SK-N-SH treated with all-trans-retinoic acid at 6 μM for 48 hours (cell line): ENCODE measurements around the gene FUBP3.
A peak's percentile ranks its signal among the peaks of the same experiment; 100 is the strongest.

ENCODE experiments used
- ATAC-seq: fragments of 200-7000 bp; cut with Tn5 transposase; 3 replicates; pipeline ENCODE4 v1.9.1; 2020; ENCODE audit warnings: mild to moderate bottlenecking, moderate library complexity
- ARNTL ChIP-seq: fragments of 450-650 bp; formaldehyde crosslinking; IDR thresholded peaks from 2 replicates; pipeline ENCODE4 v1.5.0; 2020; ENCODE audit warnings: low read depth, mild to moderate bottlenecking, moderate library complexity, borderline replicate concordance
- BACH2 ChIP-seq: fragments of 250-450 bp; sonication (Bioruptor Pico); IDR thresholded peaks from 2 replicates; pipeline ENCODE4 v1.9.0; 2021; ENCODE audit warnings: mild to moderate bottlenecking, borderline replicate concordance
- CSDC2 ChIP-seq: fragments of 250-450 bp; sonication (Bioruptor Pico); IDR thresholded peaks from 2 replicates; pipeline ENCODE4 v1.5.0; 2020; ENCODE audit warnings: mild to moderate bottlenecking, moderate library complexity
- GLIS3 ChIP-seq: fragments of 250-450 bp; sonication (Bioruptor Pico); IDR thresholded peaks from 2 replicates; pipeline ENCODE4 v1.5.0; 2020; ENCODE audit warnings: mild to moderate bottlenecking, moderate library complexity
- ISL1 ChIP-seq: fragments of 250-450 bp; sonication (Bioruptor Pico); IDR thresholded peaks from 2 replicates; pipeline ENCODE4 v2.1.2; 2022; ENCODE audit warnings: mild to moderate bottlenecking, moderate library complexity
- OSR1 ChIP-seq: fragments of 250-450 bp; sonication (Bioruptor Pico); IDR thresholded peaks from 2 replicates; pipeline ENCODE4 v1.8.0; 2022; ENCODE audit warnings: moderate library complexity, mild to moderate bottlenecking, inconsistent platforms
- RARB ChIP-seq: fragments of 250-450 bp; sonication (Bioruptor Pico); IDR thresholded peaks from 2 replicates; pipeline ENCODE4 v1.8.0; 2021; ENCODE audit warnings: mild to moderate bottlenecking, moderate library complexity
- TCF4 ChIP-seq: fragments of 250-450 bp; sonication (Bioruptor Pico); IDR thresholded peaks from 2 replicates; pipeline ENCODE4 v1.8.0; 2021; ENCODE audit warnings: mild to moderate bottlenecking, moderate library complexity, borderline replicate concordance
- TOX ChIP-seq: fragments of 250-450 bp; sonication (Bioruptor Pico); IDR thresholded peaks from 2 replicates; pipeline ENCODE4 v1.8.0; 2021; ENCODE audit warnings: mild to moderate bottlenecking, moderate library complexity, borderline replicate concordance
- ZC3H10 ChIP-seq: fragments of 250-450 bp; sonication (Bioruptor Pico); IDR thresholded peaks from 2 replicates; pipeline ENCODE4 v1.5.1; 2021; ENCODE audit warnings: mild to moderate bottlenecking, moderate library complexity
- ZFP3 ChIP-seq: fragments of 250-450 bp; sonication (Bioruptor Pico); IDR thresholded peaks from 2 replicates; pipeline ENCODE4 v1.5.0; 2020; ENCODE audit warnings: mild to moderate bottlenecking, moderate library complexity
- ZFP30 ChIP-seq: fragments of 450-650 bp; formaldehyde crosslinking; IDR thresholded peaks from 2 replicates; pipeline ENCODE4 v1.5.0; 2022; ENCODE audit warnings: mild to moderate bottlenecking, moderate library complexity
- ZNF565 ChIP-seq: fragments of 450-650 bp; formaldehyde crosslinking; conservative IDR thresholded peaks from 2 replicates; pipeline ENCODE4 v1.5.0; 2020; ENCODE audit warnings: low read depth, mild to moderate bottlenecking, moderate library complexity
- ZNF70 ChIP-seq: fragments of 450-650 bp; formaldehyde crosslinking; IDR thresholded peaks from 2 replicates; pipeline ENCODE4 v1.5.0; 2020; ENCODE audit warnings: mild to moderate bottlenecking, moderate library complexity
- ZNF8 ChIP-seq: fragments of 450-650 bp; formaldehyde crosslinking; IDR thresholded peaks from 2 replicates; pipeline ENCODE4 v1.5.0; 2020; ENCODE audit warnings: mild to moderate bottlenecking, moderate library complexity
- TF ChIP-seq, protein P1 (sequence below): fragments of 250-450 bp; sonication (Bioruptor Pico); IDR thresholded peaks from 2 replicates; pipeline ENCODE4 v1.8.0; 2021; ENCODE audit warnings: low read depth, mild to moderate bottlenecking, moderate library complexity, borderline replicate concordance
- TF ChIP-seq, protein P2 (sequence below): fragments of 250-450 bp; sonication (Bioruptor Pico); IDR thresholded peaks from 2 replicates; pipeline ENCODE4 v1.8.0; 2020; ENCODE audit warnings: mild to moderate bottlenecking, moderate library complexity, borderline replicate concordance
- TF ChIP-seq, protein P3 (sequence below): fragments of 250-450 bp; sonication (Bioruptor Pico); IDR thresholded peaks from 2 replicates; pipeline ENCODE4 v1.5.1; 2020; ENCODE audit warnings: low read depth, mild to moderate bottlenecking, moderate library complexity
- TF ChIP-seq, protein P4 (sequence below): fragments of 250-450 bp; sonication (Bioruptor Pico); IDR thresholded peaks from 2 replicates; pipeline ENCODE4 v1.5.0; 2020; ENCODE audit warnings: mild to moderate bottlenecking, moderate library complexity

Gene FUBP3

DNA sequence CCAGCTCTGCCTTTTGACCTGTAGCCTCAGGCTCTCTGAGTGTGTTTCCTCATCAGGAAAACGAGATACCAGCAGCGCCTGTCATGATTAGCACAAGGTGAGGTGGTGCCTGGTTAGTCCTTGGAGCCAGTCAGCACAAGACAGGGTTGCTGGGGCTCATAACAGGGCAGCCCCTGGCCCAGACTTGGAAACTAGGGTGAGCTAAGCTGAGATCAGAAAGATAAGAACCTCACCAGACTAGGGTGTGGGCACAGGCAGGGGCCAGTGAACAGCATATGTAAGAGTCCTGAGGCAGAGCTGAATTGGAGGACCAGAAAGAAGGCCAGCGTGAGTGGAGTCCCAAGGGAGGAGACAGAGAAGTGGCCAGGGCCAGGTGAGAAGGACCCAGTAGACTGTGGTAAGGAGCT, 42.7 kb upstream of the FUBP3 start:
- no peak for ATAC-seq
- no peak for TF ChIP-seq ZNF70 (CRISPR knock-in tag)

DNA sequence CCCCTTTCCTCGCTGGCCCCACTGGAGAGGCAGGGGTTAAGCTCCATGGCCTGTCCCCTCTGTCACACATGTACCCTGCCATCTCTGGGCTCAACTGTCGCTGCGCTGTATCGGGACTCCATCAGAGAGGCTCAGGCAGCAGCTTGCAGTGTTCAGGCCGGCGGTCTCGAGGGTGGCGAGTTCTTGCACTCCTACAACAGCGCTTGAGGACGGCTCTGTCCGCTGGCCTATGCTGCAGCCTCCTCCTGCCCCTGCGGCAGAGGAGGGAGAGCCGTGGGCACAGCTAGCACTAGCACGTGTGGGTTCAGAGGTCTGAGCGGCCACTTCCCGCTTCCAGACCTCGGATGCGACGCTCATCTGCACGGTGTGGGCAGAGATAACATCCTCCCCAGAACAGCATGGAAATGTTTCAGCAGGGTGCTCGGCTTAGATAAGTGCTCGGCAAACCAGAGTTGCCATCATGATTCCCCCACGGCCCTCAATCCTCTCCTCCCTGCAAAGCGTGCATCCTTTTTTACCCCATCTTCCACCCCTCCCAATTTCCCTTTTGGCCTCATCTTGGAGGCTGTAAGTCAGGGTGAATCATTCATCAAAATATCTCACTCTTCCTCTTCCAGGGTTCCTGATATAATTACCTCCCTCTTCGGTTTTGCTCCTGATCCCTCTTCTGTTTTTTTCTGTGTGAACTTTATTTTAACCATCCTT, 41.9 kb upstream of the FUBP3 start:
- TF ChIP-seq ZC3H10 (CRISPR knock-in tag) (no peak), ZFP30 (CRISPR knock-in tag) (no peak), TCF4 (no peak), ZFP3 (CRISPR knock-in tag) (peak; percentile 92), OSR1 (no peak)
- TF ChIP-seq, protein P1, sequence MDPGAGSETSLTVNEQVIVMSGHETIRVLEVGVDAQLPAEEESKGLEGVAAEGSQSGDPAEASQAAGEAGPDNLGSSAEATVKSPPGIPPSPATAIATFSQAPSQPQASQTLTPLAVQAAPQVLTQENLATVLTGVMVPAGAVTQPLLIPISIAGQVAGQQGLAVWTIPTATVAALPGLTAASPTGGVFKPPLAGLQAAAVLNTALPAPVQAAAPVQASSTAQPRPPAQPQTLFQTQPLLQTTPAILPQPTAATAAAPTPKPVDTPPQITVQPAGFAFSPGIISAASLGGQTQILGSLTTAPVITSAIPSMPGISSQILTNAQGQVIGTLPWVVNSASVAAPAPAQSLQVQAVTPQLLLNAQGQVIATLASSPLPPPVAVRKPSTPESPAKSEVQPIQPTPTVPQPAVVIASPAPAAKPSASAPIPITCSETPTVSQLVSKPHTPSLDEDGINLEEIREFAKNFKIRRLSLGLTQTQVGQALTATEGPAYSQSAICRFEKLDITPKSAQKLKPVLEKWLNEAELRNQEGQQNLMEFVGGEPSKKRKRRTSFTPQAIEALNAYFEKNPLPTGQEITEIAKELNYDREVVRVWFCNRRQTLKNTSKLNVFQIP (CRISPR knock-in tag) = no peak
- peak; percentile 34 for ATAC-seq

DNA sequence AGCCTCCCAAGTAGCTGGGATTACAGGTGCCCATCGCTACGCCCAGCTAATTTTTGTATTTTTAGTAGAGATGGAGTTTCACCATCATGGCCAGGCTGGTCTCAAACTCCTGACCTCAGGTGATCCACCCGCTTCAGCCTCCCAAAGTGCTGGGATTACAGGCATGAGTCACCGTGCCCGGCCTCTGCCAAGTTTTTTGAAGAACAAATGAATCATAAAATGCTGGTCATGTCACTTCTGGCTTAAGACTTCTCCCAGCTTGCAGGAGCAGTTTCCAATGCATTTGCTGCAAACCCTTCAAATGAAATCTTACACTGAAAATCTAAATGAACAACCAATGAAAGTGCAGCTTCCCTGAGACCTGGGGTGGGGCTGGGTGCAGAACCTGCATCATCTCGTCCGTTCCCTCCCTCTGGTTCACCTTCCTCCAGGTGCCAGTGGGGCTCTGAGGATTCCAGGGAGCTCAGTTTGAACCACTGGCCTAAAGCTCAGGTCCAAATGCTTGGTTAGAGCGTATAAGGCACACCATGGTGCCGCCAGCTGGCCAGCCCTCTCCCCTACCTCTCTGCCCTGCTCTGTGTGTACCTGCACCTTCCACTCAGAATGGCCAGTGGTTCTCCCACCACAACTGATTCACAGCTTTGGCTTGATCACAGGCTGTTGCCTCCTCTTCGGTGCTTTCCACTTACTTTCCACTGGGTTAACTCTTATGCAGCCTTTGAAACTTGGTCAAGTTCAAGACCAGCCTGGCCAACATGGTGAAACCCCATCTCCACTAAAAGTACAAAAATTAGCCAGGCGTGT, 39.8 kb upstream of the FUBP3 start:
- TF ChIP-seq ZFP3 (CRISPR knock-in tag) = no peak
- TF ChIP-seq, protein P2, sequence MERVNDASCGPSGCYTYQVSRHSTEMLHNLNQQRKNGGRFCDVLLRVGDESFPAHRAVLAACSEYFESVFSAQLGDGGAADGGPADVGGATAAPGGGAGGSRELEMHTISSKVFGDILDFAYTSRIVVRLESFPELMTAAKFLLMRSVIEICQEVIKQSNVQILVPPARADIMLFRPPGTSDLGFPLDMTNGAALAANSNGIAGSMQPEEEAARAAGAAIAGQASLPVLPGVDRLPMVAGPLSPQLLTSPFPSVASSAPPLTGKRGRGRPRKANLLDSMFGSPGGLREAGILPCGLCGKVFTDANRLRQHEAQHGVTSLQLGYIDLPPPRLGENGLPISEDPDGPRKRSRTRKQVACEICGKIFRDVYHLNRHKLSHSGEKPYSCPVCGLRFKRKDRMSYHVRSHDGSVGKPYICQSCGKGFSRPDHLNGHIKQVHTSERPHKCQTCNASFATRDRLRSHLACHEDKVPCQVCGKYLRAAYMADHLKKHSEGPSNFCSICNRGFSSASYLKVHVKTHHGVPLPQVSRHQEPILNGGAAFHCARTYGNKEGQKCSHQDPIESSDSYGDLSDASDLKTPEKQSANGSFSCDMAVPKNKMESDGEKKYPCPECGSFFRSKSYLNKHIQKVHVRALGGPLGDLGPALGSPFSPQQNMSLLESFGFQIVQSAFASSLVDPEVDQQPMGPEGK (CRISPR knock-in tag) = no peak
- TF ChIP-seq CSDC2 (CRISPR knock-in tag) = no peak
- TF ChIP-seq, protein P3, sequence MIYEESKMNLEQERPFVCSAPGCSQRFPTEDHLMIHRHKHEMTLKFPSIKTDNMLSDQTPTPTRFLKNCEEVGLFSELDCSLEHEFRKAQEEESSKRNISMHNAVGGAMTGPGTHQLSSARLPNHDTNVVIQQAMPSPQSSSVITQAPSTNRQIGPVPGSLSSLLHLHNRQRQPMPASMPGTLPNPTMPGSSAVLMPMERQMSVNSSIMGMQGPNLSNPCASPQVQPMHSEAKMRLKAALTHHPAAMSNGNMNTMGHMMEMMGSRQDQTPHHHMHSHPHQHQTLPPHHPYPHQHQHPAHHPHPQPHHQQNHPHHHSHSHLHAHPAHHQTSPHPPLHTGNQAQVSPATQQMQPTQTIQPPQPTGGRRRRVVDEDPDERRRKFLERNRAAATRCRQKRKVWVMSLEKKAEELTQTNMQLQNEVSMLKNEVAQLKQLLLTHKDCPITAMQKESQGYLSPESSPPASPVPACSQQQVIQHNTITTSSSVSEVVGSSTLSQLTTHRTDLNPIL (CRISPR knock-in tag) = no peak
- TF ChIP-seq ZC3H10 (CRISPR knock-in tag) = no peak
- no peak for TF ChIP-seq ZNF565 (CRISPR knock-in tag)
- no peak for TF ChIP-seq OSR1
- TF ChIP-seq ZNF8 (CRISPR knock-in tag) = no peak
- no peak for TF ChIP-seq RARB (CRISPR knock-in tag)
- peak; percentile 73 for ATAC-seq

DNA sequence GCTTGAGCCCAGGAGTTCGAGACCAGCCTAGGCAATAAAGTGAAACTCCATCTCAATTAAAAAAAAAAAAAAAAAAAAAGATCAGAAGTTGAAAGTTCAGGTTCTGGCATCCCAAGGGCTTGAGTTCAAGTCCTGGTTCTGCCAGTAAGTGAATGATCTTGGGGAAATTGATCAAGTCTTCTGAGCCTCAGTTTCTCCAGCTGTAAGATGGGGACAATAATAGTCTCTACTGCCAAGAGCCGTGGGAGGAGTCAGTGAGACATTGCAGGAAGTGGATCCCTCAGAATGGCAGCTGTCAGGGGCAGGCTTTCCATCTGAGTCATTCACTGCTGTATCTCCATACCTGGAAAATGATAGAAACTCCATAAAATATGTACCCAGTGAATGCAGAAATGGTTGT, 37.8 kb upstream of the FUBP3 start:
- ATAC-seq = no peak
- TF ChIP-seq TCF4 = no peak
- TF ChIP-seq GLIS3 (CRISPR knock-in tag) = no peak
- no peak for TF ChIP-seq ISL1 (CRISPR knock-in tag)
- TF ChIP-seq TOX (CRISPR knock-in tag) = no peak
- no peak for TF ChIP-seq OSR1
- no peak for TF ChIP-seq ZFP30 (CRISPR knock-in tag)
- TF ChIP-seq ZFP3 (CRISPR knock-in tag) = no peak
- TF ChIP-seq ZNF8 (CRISPR knock-in tag) = no peak
- TF ChIP-seq, protein P2 (CRISPR knock-in tag) = no peak
- no peak for TF ChIP-seq ARNTL (CRISPR knock-in tag)
- TF ChIP-seq, protein P4, sequence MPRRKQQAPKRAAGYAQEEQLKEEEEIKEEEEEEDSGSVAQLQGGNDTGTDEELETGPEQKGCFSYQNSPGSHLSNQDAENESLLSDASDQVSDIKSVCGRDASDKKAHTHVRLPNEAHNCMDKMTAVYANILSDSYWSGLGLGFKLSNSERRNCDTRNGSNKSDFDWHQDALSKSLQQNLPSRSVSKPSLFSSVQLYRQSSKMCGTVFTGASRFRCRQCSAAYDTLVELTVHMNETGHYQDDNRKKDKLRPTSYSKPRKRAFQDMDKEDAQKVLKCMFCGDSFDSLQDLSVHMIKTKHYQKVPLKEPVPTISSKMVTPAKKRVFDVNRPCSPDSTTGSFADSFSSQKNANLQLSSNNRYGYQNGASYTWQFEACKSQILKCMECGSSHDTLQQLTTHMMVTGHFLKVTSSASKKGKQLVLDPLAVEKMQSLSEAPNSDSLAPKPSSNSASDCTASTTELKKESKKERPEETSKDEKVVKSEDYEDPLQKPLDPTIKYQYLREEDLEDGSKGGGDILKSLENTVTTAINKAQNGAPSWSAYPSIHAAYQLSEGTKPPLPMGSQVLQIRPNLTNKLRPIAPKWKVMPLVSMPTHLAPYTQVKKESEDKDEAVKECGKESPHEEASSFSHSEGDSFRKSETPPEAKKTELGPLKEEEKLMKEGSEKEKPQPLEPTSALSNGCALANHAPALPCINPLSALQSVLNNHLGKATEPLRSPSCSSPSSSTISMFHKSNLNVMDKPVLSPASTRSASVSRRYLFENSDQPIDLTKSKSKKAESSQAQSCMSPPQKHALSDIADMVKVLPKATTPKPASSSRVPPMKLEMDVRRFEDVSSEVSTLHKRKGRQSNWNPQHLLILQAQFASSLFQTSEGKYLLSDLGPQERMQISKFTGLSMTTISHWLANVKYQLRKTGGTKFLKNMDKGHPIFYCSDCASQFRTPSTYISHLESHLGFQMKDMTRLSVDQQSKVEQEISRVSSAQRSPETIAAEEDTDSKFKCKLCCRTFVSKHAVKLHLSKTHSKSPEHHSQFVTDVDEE (CRISPR knock-in tag) = no peak
- TF ChIP-seq BACH2 = no peak
